ENCODE measurements around the gene PRSS48.

DNA sequence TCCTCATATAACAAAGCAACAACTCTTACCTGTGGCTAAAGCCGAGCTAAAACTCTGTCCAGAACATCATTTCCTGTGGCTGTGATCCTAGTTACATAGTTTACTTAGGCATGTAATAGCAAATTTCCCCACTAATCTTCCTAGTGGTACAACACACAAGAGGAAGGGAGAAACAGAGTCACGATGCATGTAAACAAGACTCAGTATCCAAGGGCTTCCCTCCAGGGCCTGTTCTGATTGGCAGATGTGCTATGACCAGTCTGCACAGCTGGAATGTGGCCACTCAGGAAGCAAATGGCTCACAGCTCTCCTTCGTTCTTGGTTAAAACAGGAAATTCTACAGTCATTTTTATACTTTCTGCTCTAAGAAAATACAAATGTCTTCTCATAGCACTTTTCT, 49.2 kb upstream of the PRSS48 start:
- no peak for TF ChIP-seq GATA3 (IDR thresholded peaks at IDR 0.05; ENCODE audit: low read depth, low read length)
- TF ChIP-seq GATA2 (IDR thresholded peaks at IDR 0.05; ENCODE audit: low read depth, low read length) = no peak
